H7 (cell line): ENCODE data around the gene ZSWIM6. TPM values are rescaled to one million over a fixed set of nuclear protein-coding genes. Genes with fewer than 3 reads are reported as not detected.
A peak's percentile ranks its signal among the peaks of the same experiment; 100 is the strongest.

Experiments used
- DNase-seq: peaks from one replicate; pipeline ENCODE4 v3.0.0; 2012
- H3K27me3 ChIP-seq: 2 replicates; pipeline ENCODE4 v1.6.0; 2011; ENCODE audit warnings: mild to moderate bottlenecking, low read length; ENCODE audit not compliant: control insufficient read depth, insufficient read depth
- H3K36me3 ChIP-seq: replicated peaks from 2 replicates; pipeline ENCODE4 v1.5.1; 2011; ENCODE audit warnings: low read length; ENCODE audit not compliant: control insufficient read depth, insufficient read depth
- H3K4me3 ChIP-seq: 2 replicates; pipeline ENCODE4 v1.5.1; 2011; ENCODE audit warnings: low read depth, mild to moderate bottlenecking, control low read depth, low read length, moderate library complexity; ENCODE audit not compliant: insufficient read depth
- total RNA-seq: library from RNA; depleted of rRNA; stranded (reverse); fragments of >200 nt; shearing (Covaris generic); gene quantifications from 2 replicates; pipeline ENCODE4 v1.2.3, GENCODE V29; 2014

The ZSWIM6 gene
- total RNA-seq, 1 experiment from 2014 or later = 9.1 TPM

DNA sequence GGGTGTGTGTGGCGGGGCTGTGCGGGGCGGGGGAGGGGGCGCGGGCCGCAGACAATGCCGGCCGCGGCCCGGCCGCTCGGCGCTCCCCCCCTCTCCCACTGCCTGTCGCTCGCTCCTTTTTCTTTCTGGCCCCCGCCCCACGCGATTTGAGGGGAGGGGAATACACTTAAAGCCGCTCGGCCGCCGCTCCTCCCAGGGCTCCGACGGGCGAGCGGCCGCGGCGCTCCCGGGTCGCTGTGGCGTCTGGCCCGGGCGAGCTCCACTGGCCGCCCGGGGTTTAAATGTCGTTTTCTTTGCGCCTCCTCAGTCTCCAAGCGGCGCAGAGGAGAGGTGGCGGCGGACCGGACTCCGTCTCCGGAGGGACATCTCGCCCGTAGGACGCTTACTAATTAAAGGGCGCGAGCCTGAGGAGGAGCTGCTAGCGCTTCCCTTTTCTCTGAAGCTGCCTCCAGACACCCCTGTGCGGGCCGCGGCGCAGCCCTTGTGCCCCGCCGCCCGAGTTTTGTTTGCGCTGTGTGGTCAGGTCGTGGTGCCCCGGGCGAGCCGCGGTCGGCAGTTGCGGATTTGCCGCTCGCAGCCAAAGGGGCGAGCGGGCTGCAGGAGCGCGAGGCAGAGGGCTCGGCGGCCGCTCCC lies 1.4 kb downstream of the ZSWIM6 start:
- DNase-seq = peak; percentile 77
- H3K4me3 ChIP-seq = peak overlapping the region; percentile 73
- no peaks in the 10 kb centered on the region for H3K36me3 ChIP-seq
- peaks cover 57% of the 10 kb centered on the region for H3K27me3 ChIP-seq

DNA sequence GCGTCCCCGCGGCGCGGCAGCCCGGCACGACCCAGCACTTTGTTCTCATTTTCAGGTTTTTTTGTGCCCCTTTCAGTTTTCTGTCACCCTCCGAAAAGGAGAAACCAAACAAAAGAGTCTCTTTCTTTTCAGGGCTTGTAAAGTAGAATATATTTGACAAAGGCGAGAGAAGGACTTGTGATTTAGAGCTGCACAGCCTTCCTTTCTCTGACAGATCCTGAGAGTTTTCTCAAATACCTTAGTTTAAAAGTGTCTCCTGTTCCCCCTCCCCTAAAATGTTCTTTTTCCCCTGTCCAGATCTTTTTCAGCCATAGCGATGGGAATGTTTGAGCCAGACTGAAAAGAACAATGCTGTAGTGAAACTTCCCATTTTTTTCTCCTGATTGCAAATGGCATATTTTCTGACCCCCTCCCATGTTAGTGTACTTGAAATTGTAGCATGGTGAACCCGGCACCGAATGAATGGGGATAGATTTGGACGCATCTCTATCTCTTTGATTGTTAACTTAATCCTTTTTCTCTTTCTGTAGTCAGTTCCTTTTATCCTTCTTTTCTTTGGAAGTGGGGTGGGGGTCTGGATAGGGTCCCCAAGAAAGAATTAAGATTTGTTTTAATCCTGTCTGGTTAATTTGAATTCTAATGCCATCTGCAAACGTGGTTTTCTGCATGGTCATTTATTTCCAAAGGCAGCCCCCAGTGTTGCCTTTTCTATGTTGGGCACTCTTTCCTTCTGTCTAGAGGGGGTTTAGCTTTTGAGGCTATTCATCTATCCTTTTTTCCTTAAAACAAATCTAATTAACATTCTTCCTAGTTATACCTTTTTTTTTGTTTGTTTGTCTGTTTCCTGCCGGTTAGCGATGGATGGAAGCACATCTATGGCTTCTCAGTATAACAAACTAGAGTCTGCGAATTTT lies 2.2 kb downstream of the ZSWIM6 start:
- DNase-seq = no peak
- no peaks in the 10 kb centered on the region for H3K36me3 ChIP-seq
- H3K27me3 ChIP-seq = peaks cover 49% of the 10 kb centered on the region
- peak overlapping the region; percentile 73 for H3K4me3 ChIP-seq

DNA sequence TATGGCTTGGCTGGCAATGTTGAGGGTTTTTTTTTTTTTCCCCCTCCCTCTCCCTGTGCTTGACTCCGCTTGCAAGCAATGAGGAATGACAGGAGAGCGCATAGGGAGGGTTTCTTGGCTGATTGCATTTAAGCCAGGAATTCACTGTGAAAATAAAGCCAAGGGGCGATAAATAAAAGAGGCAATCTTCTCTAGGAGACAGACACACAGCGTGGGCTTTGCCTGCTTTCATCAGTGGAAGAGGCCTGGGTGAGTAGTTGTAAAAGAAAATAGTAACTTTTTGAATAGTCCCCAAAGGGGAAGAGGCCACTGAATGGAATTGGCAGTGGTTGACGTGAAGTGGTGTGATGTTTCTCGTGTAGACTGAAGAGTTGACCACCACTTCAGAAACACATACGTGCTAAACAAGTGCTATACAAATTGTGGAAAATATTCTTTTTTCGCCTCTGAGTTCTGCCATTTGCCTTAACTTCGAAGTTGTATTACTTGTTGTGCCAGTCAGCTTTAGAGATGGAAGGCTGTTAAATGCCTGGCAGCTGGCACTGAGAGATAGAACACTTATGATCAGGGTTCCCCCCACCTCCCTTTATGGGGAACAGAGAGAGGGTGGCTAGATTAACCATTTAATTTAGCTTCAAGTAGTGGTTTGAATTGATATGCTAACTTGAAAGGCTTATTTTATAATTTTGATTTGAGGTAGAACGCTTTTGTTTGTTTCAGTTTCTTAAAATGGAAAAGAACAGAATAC lies 3.0 kb downstream of the ZSWIM6 start:
- peaks cover 41% of the 10 kb centered on the region for H3K27me3 ChIP-seq
- H3K36me3 ChIP-seq = no peaks in the 10 kb centered on the region
- peak; percentile 23 for DNase-seq
- H3K4me3 ChIP-seq = no peak overlapping the region

DNA sequence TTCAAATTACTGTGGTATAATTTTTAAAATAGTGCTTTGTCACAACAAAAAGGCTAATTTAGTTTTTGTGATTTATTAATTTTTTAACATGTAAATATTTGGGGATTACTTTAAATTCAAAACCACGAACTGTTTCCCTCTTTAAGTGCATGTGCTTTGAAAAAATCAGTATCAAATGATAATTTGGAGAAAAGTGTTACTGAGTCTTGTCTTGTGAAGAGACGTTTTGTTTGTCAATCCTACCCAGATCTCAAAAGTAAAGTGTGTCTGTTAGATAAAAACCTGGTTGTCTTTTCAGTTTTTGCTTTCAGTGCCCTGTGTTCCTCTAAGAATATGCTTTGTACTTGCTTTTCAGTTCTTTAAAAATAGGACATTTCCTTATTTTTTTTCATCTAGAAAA lies 7.7 kb downstream of the ZSWIM6 start:
- H3K4me3 ChIP-seq = no peak overlapping the region
- H3K27me3 ChIP-seq = peaks cover 12% of the 10 kb centered on the region; the same call in 1 of the 2 replicates
- H3K36me3 ChIP-seq = no peaks in the 10 kb centered on the region
- DNase-seq = no peak

DNA sequence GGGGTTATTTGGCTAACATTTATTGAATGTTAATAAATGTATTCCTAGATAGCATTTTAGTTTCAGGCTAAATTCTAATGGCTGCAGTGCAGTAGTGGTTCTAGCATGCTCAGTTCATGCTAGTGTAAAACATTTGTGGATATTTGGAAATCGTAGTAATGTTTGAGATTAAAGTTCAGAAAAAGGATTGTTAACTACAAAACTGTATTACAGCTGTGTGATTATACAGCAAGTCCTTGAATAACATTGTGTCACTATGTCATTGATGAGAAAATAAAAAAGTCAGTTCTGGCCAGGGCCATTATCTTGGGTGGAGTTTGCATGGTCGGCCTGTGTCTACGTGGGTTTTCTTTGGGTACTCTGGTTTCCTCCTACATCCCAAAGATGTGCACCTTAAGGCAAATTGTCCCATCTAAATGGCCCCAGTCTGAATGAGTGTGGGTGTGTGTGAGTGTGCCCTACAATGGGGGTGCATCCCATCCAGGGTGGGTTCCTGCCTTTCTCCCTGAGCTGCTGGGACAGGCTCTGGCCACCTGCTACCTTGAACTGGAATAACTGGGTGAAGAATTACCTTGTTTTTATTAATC lies 8.8 kb downstream of the ZSWIM6 start:
- Histone ChIP-seq H3K27me3 (peaks cover 1% of the 10 kb centered on the region; the same call in 1 of the 2 replicates), H3K36me3 (no peaks in the 10 kb centered on the region), H3K4me3 (no peak overlapping the region)
- no peak for DNase-seq

DNA sequence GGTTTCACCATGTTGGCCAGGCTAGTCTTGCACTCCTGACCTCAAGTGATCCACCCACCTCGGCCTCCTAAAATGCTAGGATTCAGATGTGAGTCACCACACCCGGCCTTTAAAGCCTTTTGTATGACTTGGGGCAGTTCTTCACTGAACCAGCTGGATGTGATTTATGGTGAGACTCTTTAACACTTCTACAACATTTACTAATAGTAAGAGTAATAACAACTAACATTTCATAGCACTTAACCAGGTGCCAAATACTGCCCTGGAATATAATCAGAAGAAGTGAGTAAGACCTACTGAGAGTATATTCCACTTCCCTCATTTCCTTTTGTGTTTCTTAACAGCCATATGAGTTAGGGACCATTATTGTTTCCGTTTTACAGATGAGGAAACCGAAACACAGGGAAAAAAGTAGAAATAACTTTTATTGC lies 10.0 kb downstream of the ZSWIM6 start:
- no peak for DNase-seq

DNA sequence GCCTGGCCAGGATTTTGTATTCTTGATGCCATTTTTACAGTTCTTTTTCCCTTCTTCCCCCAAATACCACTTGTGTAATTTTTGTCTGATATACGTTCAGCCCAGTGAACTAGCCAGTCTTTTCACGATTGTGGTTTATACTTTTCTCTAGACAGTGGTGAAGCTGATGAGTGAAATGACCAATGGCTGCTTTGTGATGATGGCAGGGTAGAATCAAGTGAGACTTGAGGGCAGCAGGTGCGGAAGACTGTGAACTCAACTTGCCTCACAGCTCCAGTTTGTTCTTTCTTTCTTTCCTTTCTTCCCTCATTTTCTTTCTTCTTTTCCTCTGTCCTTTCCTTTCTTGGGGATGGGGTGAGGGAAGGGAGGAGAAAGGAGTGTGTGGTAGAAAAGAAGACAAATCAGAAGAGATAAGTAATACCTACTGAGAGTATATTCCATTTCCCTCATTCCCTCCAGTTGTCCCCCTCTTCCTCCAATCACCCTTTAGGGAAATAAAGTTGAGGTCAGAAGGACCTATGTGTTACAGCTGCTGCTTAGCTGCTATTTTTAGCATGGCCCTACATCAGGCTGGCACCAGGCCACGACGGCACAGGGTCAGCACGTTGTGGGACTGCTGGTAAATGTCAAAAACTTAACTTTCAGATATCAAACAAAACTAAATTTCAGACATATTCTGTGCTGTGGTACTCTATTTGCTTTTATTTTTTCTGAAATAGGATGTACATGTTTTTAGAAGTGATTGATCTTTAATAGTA lies 12.3 kb downstream of the ZSWIM6 start:
- DNase-seq = no peak
- Histone ChIP-seq H3K4me3 (no peak overlapping the region), H3K27me3 (no peaks in the 10 kb centered on the region), H3K36me3 (no peaks in the 10 kb centered on the region)

More for the DNA sequence above, 10.0 kb downstream of the ZSWIM6 start:
- H3K36me3 ChIP-seq = no peaks in the 10 kb centered on the region
- H3K4me3 ChIP-seq = no peak overlapping the region
- H3K27me3 ChIP-seq = no peaks in the 10 kb centered on the region

DNA sequence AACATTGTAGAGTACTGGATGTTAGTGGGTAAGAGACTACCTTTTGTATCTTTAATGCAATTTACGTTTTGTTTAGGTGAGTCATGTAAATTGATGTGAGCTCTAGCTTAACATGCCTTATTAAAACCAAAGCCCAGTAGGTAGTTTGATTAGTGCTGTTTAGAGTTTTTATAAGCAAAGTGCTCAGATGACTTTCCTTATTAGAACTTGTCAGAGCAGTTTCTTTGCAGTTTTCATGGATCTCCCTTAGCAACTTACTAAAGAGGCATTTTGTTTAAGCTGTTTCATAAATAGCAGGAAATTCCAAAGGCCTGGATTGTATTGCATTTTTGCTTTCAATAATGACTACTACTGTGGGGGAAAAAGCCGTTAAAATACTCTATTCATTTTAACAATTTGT lies 14.5 kb downstream of the ZSWIM6 start:
- Histone ChIP-seq H3K4me3 (no peak overlapping the region), H3K36me3 (no peaks in the 10 kb centered on the region), H3K27me3 (no peaks in the 10 kb centered on the region)
- no peak for DNase-seq

DNA sequence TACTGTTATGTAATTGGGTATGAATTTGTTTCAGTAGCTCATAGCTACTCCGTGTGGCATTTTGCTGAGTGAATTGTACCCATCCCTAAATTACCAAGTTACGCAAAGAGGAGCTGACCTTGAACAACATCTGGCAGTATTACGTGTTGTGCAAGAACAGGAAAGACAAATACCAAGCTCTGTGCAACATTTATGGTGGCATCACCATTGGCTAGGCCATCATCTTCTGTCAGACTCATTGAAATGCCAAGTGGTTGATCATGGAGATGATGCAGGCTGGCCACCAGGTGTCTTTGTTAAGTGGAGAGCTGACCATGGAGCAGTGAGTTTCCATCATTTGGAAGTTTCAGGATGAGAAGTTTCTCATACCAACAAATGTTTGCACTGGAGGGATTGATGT lies 15.0 kb downstream of the ZSWIM6 start:
- no peaks in the 10 kb centered on the region for H3K27me3 ChIP-seq
- no peak overlapping the region for H3K4me3 ChIP-seq
- no peaks in the 10 kb centered on the region for H3K36me3 ChIP-seq
- no peak for DNase-seq

DNA sequence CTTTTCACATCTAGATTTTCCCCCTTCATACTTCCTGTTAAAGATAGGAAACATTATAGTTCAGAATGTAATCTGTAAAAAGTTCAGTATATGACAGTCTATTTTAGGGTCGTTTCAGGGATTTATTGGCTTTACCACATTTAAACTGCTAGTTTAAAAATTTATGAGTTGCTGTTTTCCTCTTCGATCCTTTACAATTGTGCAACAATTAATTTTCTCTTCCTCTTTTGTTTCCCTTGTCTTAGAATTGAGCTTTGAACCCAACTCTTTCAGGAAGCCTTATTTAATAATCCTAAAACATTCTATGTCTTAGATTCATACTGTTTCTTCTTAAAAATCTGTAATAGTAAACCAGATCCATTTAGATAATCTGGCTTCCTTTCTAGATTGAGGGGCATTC lies 16.4 kb downstream of the ZSWIM6 start:
- Histone ChIP-seq H3K4me3 (no peak overlapping the region), H3K36me3 (no peaks in the 10 kb centered on the region), H3K27me3 (no peaks in the 10 kb centered on the region)
- DNase-seq = no peak

DNA sequence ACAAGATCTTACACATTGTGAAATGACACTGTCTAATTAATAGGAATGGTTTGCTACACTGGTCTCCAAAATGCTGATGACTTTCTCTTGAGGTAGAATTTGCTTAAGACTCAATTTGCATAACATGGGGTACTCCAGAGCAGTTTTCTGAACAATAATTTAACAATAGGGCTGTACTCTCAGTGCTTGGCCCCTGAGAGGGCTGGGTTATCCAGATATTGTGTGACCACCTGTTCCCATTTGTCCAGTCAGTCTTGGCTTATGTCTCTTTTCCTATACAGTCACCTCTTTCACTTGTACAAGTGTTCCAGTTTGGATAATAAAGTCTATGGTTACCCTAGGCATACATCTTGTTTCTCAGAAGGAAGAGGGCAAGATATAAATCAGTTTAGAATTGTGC lies 17.9 kb downstream of the ZSWIM6 start:
- H3K4me3 ChIP-seq = no peak overlapping the region
- no peak for DNase-seq

DNA sequence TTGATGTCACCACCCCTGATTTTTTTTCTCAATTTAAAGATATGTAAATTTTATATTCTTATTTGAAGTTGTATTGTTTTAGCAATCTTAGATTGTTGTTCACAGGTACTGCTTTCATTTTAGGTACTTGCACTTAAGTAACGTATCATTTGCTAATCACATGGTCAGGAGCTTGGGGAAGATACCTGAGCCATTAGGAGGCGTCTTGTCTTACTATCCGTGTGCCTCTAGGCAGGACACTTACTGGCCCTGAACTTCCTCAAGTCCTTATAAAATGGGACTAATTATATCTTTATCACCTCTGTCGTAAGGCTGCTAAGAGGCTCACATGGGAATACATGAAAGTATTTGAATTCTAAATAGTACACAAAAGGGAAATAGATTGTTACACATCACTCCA lies 18.5 kb downstream of the ZSWIM6 start:
- DNase-seq = no peak
- no peak overlapping the region for H3K4me3 ChIP-seq

More for the DNA sequence above, 17.9 kb downstream of the ZSWIM6 start:
- H3K27me3 ChIP-seq = no peaks in the 10 kb centered on the region
- H3K36me3 ChIP-seq = no peaks in the 10 kb centered on the region

DNA sequence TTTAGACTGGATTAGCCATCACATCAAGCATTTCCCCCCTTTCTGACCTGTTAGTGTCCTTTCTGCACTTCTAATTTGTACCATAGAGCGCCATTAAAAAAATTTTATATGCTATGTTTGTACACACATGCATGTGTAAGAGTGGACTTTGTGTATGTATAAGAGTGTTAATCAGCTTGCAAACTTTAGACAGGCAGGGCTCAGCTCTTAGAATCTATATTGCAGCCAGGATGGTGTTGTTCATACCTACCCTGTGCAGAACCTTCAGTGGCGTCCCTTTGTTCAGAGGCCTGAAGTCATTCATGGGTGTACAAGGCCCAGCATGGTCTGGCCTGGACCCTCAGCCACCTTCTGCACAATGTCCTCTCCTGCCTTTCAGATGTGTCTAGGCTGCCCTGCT lies 19.7 kb downstream of the ZSWIM6 start:
- no peak for DNase-seq
- no peak overlapping the region for H3K4me3 ChIP-seq
- no peaks in the 10 kb centered on the region for H3K27me3 ChIP-seq
- no peaks in the 10 kb centered on the region for H3K36me3 ChIP-seq

More for the DNA sequence above, 18.5 kb downstream of the ZSWIM6 start:
- Histone ChIP-seq H3K27me3 (no peaks in the 10 kb centered on the region), H3K36me3 (no peaks in the 10 kb centered on the region)

DNA sequence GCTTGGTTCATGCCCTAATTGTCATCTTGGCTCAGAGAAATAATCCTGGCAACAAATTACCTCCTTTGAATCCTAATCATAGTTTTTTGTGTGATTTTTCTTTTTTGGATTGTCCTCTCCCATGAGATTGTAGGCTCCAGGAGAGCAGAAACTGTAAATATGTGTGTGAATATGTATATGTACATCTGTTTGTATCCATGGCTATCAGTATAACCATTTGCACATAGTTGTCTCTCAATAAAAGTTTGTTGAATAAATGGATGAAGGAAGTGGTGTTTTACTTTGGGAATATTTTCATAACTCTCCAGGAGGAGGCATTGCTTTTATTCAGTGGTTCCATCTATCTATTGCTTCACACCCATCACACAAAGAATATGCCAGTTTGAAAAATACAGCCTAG lies 20.1 kb downstream of the ZSWIM6 start:
- H3K27me3 ChIP-seq = no peaks in the 10 kb centered on the region
- no peak for DNase-seq
- no peak overlapping the region for H3K4me3 ChIP-seq
- H3K36me3 ChIP-seq = no peaks in the 10 kb centered on the region
